Measurements from ENCODE around the gene AKAP13. TPM values are rescaled to one million over a fixed set of nuclear protein-coding genes. Genes with fewer than 3 reads are reported as not detected.

AKAP13 gene
- polyA plus RNA-seq, 1 donor from 2014 or later, result 152 TPM

DNA sequence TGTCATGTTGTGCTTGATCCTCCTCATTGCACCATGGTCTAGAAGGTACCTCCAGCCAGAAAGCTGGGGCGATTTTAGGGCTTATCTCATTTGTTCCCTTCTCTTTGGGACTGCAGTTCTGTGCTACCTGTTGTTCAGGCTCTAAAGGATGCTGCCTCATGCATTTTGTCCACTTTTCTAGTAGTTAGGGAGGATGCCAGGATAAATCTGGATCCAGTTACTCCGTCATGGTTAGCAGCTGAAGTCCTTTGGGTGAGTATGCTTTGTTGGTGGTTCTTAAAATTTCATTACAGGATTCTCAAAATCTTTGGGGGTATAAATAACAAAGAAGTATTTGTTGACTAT is 8.9 kb downstream of the AKAP13 start:
- Mint-ChIP-seq H3K9me3 (no peaks in the 10 kb centered on the region), H3K27me3 (no peaks in the 10 kb centered on the region), H3K36me3 (peaks cover 5% of the 10 kb centered on the region), H3K27ac (no peak overlapping the region), H3K4me1 (peaks cover 22 to 40% (median 37%) of the 10 kb centered on the region in 3 donors), H3K4me3 (no peak overlapping the region)

DNA sequence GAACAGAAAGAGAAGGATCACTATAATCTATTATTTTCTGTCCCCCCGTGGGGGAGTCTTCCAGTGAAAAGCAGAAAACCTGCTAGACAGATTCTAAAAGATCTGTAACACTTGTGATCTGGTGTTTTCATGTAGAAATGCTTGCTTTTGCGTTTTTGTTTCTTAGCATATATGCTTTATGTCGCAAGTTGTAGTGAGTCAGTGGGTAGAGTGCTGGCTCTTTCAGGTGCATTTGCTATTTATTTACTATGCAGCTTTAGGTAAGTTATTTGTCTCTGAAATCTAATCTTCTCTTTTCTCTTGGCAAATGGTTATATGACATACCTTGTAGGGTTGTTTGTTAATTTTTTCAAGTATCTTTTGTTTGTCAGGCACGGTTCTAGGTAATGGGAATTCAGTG is 9.4 kb downstream of the AKAP13 start:
- Mint-ChIP-seq H3K4me1 (peaks cover 25 to 41% (median 40%) of the 10 kb centered on the region in 3 donors), H3K27me3 (no peaks in the 10 kb centered on the region), H3K36me3 (peaks cover 5% of the 10 kb centered on the region), H3K4me3 (no peak overlapping the region), H3K9me3 (no peaks in the 10 kb centered on the region), H3K27ac (no peak overlapping the region)

DNA sequence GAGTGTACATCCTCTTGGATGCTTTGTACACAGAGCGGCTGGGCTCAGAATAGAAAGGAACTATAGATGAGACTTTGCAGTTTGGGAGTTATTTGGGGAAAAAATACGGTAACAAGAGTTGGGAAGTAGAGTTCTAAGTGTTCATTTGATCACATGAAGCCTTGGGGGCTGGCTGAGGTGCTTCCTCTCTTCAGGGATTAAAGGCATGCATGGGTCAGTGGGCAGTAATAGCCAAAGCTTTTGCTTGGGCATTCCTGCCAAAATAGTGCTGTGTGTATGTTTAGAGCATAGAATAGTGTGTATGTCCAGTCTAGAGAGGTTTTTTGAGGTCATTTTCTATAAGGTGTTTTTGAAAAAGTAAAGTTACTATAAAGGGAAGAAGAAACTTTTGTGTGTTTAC is 12.8 kb downstream of the AKAP13 start:
- H3K9me3 Mint-ChIP-seq, result no peaks in the 10 kb centered on the region
- H3K4me1 Mint-ChIP-seq, result peaks cover 40 to 50% (median 40%) of the 10 kb centered on the region in 3 donors
- no peaks in the 10 kb centered on the region for H3K36me3 Mint-ChIP-seq
- peak overlapping the region in 1 of 4 donors; percentile 64 for H3K4me3 Mint-ChIP-seq
- peak overlapping the region in 2 of 3 donors; percentile 36 to 49 for H3K27ac Mint-ChIP-seq
- H3K27me3 Mint-ChIP-seq, result no peaks in the 10 kb centered on the region

DNA sequence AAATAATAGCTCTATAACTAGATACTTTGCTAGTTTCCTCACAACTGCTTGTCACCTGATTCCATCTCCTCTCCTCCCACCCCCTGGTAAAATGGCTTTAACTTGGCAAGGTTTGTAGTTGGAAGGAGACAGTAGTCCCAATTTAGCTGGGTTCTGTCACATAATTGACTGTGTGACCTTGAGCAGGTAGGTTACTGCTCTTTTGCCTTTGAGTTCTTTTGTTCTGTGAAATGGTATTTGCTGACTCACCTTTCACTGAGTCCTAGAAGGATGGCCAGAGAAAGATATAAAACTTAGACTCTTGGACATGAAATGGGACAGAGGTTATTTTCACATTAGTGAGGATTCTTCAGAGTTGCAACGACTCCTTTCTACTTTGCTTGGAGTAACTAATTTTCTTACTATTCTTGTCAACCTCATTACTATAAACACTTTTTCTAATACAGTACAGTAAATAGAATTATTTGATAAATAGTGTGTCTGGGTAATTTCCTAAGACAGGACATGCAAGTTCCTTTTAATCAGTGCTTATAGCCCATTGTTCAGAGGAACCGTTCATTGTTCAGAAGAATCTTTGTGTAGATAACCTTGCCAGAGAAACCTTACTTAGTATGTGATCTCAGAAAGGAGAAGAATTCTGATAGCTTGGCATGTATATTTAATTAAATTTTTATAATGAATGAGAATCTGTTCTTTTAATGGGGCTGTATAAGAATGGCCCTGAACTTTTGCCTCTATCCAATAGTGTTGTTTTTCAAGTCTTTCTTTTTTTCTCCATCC is 14.3 kb downstream of the AKAP13 start:
- Mint-ChIP-seq H3K27me3 (no peaks in the 10 kb centered on the region), H3K4me3 (no peak overlapping the region), H3K27ac (no peak overlapping the region), H3K4me1 (peaks cover 41 to 59% (median 48%) of the 10 kb centered on the region in 3 donors), H3K36me3 (peaks cover 2% of the 10 kb centered on the region), H3K9me3 (no peaks in the 10 kb centered on the region)

DNA sequence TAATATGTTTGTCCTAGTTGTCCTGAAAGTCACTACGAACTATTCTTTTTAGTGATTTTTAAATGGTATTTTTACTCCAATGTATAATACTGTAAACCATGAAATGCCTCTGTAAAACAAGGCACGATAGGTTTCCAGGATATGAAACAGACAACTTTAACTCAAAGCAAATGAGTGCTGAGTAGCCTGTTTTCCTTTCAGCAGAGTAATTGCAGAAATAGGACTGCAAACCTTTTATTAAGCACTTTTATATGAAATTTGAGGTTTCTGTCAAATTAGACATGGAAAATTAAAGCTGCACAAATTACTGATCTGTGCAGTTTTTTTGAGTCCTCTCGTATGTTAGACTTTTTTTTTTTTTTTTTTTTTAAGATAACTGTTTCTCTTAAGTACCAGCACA is 16.2 kb downstream of the AKAP13 start:
- H3K9me3 Mint-ChIP-seq, result no peaks in the 10 kb centered on the region
- no peak overlapping the region for H3K27ac Mint-ChIP-seq
- H3K36me3 Mint-ChIP-seq, result peaks cover 2% of the 10 kb centered on the region
- H3K27me3 Mint-ChIP-seq, result no peaks in the 10 kb centered on the region
- peaks cover 51 to 67% (median 60%) of the 10 kb centered on the region in 3 donors for H3K4me1 Mint-ChIP-seq
- H3K4me3 Mint-ChIP-seq, result peak overlapping the region in 1 of 4 donors; percentile 59

DNA sequence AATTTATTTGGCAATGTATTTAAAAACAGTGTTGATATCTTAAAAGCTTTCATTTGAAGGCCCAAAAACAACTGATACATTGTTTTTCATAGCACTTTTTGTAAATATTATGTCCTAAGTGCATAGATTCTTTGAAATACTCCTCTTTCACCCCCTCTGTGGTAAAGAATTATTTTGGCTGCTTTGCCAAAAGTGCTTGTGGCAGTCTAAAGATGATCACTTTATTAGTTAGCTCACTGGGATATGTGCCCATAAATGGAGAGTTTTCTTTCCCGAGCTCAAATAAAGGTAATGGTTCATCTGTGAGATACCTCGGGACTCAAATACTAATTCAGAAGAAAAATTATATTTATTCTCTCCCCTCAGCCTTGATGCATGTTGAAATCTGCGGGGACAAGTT is 16.7 kb downstream of the AKAP13 start:
- H3K27ac Mint-ChIP-seq, result no peak overlapping the region
- H3K9me3 Mint-ChIP-seq, result no peaks in the 10 kb centered on the region
- no peaks in the 10 kb centered on the region for H3K27me3 Mint-ChIP-seq
- H3K4me3 Mint-ChIP-seq, result no peak overlapping the region
- H3K4me1 Mint-ChIP-seq, result peaks cover 56 to 73% (median 66%) of the 10 kb centered on the region in 3 donors
- H3K36me3 Mint-ChIP-seq, result peaks cover 2% of the 10 kb centered on the region

DNA sequence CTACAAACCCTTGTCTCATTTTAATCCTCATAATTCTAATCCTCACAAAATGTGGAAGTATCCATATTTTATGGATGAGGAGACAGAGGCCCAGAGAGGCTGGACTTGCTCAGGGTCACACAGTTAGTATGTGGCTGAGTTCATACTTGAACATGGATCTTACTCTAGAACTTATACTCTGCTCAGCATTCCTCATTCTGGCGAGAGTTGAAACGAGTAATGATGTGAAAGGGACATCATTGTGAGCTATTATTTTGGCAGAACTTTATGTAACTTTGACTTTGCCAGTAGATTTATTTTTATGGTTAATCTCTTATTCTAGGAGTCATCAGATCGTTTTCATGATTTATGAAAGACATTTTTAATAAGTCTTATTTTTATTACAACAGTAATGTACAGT is 17.5 kb downstream of the AKAP13 start:
- peak overlapping the region in 2 of 3 donors; percentile 7 to 44 for H3K27ac Mint-ChIP-seq
- no peaks in the 10 kb centered on the region for H3K27me3 Mint-ChIP-seq
- H3K9me3 Mint-ChIP-seq, result no peaks in the 10 kb centered on the region
- peaks cover 2% of the 10 kb centered on the region for H3K36me3 Mint-ChIP-seq
- peak overlapping the region in 1 of 4 donors; percentile 6 for H3K4me3 Mint-ChIP-seq
- H3K4me1 Mint-ChIP-seq, result peaks cover 60 to 75% (median 67%) of the 10 kb centered on the region in 3 donors

DNA sequence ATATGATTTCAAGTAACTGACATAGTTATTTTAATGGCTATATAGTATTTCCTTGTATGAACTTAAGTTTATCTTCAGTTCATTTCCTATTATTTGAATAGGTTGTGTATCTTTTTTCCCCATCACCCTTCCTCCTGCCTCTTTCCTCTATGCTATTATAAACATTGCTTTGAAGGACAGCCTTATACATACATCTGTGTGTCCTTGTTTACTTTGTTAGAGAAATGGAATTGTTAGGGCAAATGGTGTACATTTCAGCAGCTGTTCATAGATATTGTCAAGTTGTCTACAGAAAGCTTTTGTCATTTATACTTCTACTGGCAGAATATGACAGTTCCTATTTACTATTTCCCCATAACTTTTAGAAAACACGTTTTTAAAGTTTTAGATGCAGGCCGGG is 18.4 kb downstream of the AKAP13 start:
- H3K27me3 Mint-ChIP-seq, result no peaks in the 10 kb centered on the region
- no peak overlapping the region for H3K4me3 Mint-ChIP-seq
- H3K4me1 Mint-ChIP-seq, result peaks cover 54 to 69% (median 67%) of the 10 kb centered on the region in 3 donors
- H3K36me3 Mint-ChIP-seq, result peaks cover 2% of the 10 kb centered on the region
- peak overlapping the region in 1 of 3 donors; percentile 44 for H3K27ac Mint-ChIP-seq
- no peaks in the 10 kb centered on the region for H3K9me3 Mint-ChIP-seq

DNA sequence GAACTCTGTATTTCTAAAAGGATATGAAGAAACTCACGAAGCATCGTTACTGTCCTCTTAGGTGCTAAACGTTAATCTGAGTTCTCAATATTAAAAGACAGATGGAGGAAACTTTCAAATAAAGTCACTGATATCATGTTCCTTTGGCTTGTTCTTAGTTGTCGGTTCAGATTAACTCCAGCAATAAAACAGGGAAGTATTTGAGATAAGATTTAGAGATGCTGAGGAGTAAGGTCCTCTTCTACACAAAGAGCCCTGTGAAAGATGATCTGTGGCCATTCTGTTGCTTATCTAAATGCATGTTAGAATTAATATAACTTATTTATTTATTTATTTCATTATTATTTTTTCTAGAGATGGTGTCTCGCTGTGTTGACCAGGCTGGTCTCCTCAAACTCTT is 19.2 kb downstream of the AKAP13 start:
- Mint-ChIP-seq H3K27ac (no peak overlapping the region), H3K27me3 (no peaks in the 10 kb centered on the region), H3K9me3 (no peaks in the 10 kb centered on the region), H3K4me1 (peaks cover 54 to 69% (median 67%) of the 10 kb centered on the region in 3 donors), H3K4me3 (peak overlapping the region in 1 of 4 donors; percentile 65), H3K36me3 (peaks cover 2% of the 10 kb centered on the region)

DNA sequence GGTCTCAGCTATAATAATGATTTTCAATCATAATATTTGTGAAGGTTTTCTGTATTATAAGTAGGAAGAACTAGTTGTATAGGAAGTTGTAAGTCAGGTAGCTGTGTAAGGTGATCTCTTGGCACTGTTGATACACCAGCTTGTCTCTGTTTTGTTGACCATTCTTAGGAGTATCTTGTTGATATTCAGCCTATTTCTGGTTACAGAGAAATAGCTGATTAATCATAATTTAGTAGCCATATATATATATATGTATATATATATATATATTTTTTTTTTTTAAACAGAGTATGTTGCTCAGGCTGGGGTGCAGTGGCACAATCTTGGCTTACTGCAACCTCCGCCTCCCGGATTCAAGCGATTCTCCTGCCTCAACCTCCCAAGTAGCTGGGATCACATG is 20.2 kb downstream of the AKAP13 start:
- H3K27me3 Mint-ChIP-seq, result no peaks in the 10 kb centered on the region
- no peaks in the 10 kb centered on the region for H3K9me3 Mint-ChIP-seq
- H3K27ac Mint-ChIP-seq, result peak overlapping the region in 2 of 3 donors; percentile 80 to 86
- peak overlapping the region in 3 of 4 donors; percentile 56 to 93 (median 88) for H3K4me3 Mint-ChIP-seq
- peaks cover 59 to 69% (median 69%) of the 10 kb centered on the region in 3 donors for H3K4me1 Mint-ChIP-seq
- H3K36me3 Mint-ChIP-seq, result peaks cover 2% of the 10 kb centered on the region

DNA sequence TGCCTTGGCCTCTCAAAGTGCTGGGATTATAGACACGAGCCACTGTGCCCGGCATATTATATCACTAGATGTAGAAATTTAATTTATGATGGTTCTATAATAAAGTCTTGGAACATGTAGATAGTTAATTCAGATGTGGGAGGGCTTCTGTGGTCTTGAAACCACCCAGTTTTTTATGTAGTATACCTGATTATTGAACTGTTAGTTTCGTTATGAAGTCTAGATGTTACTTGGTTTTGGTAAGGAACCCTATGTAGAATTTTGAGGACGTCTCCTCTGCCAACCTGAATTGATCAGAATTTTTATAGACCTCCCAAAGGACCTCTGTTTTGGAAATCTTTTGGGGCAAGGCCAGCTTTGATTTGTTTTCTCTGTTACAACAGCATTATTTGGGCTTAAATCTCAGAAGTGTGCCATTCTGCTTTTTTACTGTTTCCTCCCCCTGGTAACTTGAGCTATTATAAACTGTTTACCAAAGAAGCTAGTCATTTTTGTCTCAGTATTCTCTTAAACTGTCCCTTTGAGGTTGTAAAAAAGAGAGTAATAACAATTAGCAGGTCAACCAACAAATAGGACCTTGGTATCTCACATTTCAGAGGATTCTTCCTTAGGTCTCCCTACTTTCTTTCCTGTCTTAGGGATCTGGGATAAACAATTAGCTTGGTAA is 20.8 kb downstream of the AKAP13 start:
- no peaks in the 10 kb centered on the region for H3K9me3 Mint-ChIP-seq
- peak overlapping the region; percentile 77 to 86 (median 80) for H3K27ac Mint-ChIP-seq
- H3K4me1 Mint-ChIP-seq, result peaks cover 62 to 70% (median 63%) of the 10 kb centered on the region in 3 donors
- no peaks in the 10 kb centered on the region for H3K27me3 Mint-ChIP-seq
- peak overlapping the region; percentile 55 to 93 (median 72) for H3K4me3 Mint-ChIP-seq
- H3K36me3 Mint-ChIP-seq, result peaks cover 2% of the 10 kb centered on the region

DNA sequence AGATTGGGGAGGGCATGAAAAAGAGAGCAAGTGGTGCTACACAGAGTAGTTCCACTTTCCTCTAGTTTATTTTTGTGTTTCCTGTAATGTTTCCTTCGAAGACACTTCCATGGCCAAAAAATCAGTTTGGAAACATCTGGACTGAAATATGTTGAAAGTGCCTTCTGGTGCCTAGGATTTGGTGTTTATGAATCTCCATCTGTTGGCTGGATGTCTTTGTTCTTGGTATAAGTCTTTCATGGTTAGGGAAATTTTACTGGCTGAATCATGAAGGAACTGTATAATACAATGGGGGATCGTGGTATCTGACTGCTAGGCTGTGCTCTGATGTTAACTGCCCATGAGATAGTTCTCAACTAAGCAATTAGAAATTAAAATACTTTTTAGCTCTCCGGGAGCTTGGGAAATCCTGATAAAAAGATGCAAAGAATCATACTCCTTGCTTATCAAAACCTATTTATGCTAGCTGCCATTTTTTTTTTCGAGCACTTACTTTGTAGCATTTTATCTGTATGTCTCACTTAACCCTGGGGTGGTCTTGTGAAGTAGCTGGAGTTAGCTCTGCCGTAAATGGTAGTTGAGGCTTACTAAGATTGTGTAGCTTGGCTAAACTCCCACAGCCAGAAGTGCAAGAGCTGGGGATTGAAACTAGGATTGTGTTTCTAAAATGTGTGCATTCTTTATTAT is 21.9 kb downstream of the AKAP13 start:
- Mint-ChIP-seq H3K27me3 (no peaks in the 10 kb centered on the region), H3K36me3 (peaks cover 2% of the 10 kb centered on the region), H3K4me1 (peaks cover 63 to 78% (median 67%) of the 10 kb centered on the region in 3 donors), H3K27ac (peak overlapping the region; percentile 74 to 80 (median 77)), H3K4me3 (peak overlapping the region; percentile 55 to 81 (median 60)), H3K9me3 (no peaks in the 10 kb centered on the region)

DNA sequence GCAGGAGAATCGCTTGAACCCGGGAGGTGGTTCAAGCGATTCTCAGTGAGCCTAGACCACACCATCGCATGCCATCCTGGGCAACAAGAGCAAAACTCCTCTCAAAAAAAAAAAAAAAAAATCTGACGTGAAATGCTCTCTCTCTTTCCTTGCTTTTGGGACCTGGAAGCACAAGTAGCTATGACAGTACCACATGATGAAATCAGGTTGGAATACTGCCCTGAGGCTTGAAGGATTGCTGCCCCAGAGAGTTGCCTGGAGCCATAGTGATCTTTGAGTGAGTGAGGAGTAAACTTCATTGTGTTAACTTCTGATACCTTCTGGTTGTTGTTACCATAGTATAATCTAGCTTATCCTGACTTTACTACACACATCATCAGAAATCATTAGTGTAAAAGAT is 23.3 kb downstream of the AKAP13 start:
- no peaks in the 10 kb centered on the region for H3K27me3 Mint-ChIP-seq
- H3K4me1 Mint-ChIP-seq, result peaks cover 66 to 85% (median 71%) of the 10 kb centered on the region in 3 donors
- no peaks in the 10 kb centered on the region for H3K9me3 Mint-ChIP-seq
- peaks cover 2% of the 10 kb centered on the region for H3K36me3 Mint-ChIP-seq
- peak overlapping the region; percentile 74 to 98 (median 87) for H3K27ac Mint-ChIP-seq
- peak overlapping the region; percentile 60 to 83 (median 77) for H3K4me3 Mint-ChIP-seq

DNA sequence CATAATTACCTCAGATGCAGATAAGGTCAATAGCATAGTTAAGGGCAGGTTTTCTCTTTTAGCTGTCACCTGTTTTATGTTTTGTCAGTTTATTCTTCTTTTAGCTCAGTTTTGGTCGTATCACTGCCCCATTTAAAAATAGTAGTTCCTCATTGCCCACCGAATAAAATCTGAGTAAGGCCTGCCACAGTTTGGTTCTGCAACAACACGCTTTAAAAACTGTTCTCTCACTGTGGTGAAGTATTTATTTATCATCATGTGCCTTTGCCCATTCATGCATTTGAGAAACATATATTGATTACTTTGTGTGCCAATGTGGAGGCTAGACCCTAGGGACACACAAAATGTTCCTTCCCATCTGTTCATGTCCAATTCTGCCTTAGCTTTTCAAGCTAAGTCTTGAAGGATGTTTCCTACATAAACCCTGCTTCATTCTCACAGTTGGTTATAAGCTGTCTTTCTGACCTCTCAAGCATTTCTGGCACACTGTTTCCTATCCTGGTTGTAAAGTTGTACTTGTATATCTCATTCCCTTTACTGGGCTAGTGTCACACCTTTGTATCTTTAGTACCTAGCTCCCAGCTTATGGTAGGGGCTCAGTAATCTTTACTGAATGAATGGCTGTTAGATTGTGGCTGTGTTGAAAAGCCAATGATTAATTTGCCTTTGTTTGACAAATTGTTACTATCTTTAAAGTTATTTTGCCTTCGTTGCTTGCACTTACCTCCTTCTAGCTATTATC is 23.9 kb downstream of the AKAP13 start:
- peak overlapping the region; percentile 60 to 83 (median 77) for H3K4me3 Mint-ChIP-seq
- H3K4me1 Mint-ChIP-seq, result peaks cover 64 to 84% (median 71%) of the 10 kb centered on the region in 3 donors
- no peaks in the 10 kb centered on the region for H3K9me3 Mint-ChIP-seq
- H3K27ac Mint-ChIP-seq, result peak overlapping the region; percentile 74 to 98 (median 87)
- H3K36me3 Mint-ChIP-seq, result no peaks in the 10 kb centered on the region
- no peaks in the 10 kb centered on the region for H3K27me3 Mint-ChIP-seq
